ENCODE results near the gene FEM1B.

DNA sequence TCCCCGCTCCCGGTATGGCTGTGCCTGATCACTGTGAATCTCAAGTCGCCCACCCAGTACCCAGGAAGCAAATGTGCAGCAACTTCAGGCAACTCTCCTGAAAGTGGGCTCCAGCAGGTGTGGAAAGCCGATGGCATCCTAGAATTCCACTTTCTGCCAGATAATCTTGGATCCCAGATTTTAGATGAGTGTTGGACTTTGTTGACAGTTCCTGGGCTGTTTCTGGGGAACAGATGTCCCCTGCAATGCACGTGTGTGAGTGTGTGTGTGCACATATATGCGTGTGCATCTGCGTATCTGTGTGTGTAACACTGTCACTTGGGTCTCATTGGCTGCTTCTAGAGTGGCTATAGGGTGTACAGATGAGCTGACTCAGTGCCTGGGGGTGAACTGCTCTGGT, 59.0 kb downstream of the FEM1B start:
- TF ChIP-seq EZH2 (optimal IDR thresholded peaks at IDR 0.05; ENCODE audit: low read depth, low read length) (no peak), EZH2phosphoT487 (IDR thresholded peaks at IDR 0.05; ENCODE audit: low read length) (no peak)
- TF ChIP-seq, protein P1, sequence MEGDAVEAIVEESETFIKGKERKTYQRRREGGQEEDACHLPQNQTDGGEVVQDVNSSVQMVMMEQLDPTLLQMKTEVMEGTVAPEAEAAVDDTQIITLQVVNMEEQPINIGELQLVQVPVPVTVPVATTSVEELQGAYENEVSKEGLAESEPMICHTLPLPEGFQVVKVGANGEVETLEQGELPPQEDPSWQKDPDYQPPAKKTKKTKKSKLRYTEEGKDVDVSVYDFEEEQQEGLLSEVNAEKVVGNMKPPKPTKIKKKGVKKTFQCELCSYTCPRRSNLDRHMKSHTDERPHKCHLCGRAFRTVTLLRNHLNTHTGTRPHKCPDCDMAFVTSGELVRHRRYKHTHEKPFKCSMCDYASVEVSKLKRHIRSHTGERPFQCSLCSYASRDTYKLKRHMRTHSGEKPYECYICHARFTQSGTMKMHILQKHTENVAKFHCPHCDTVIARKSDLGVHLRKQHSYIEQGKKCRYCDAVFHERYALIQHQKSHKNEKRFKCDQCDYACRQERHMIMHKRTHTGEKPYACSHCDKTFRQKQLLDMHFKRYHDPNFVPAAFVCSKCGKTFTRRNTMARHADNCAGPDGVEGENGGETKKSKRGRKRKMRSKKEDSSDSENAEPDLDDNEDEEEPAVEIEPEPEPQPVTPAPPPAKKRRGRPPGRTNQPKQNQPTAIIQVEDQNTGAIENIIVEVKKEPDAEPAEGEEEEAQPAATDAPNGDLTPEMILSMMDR (IDR thresholded peaks at IDR 0.05; ENCODE audit: low read length) = no peak

Measured in MM.1S (cell line).